Activated CD4-positive, alpha-beta T cell treated with anti-CD3 and anti-CD28 coated beads, Interleukin-2, Interleukin-4, amounts not matched to agents 100 ng/mL and 50 ng/mL, durations not matched to agents 16 hours and 8 hours (primary cell): Measurements from ENCODE around the gene SLC43A1.
"Not testable (repeated sequence)": the region's sequence is repeated elsewhere in the genome, so short reads cannot be mapped to it uniquely, and the experiment has no call there.

ENCODE experiments used
- DNase-seq: peaks from one replicate; pipeline ENCODE4 v3.0.0-alpha.2; 2020; ENCODE audit warnings: low spot score

Gene SLC43A1

GRCh38 chr11:57460758-57461749 lies 54.4 kb downstream of the SLC43A1 start:
- no peak for DNase-seq

GRCh38 chr11:57460022-57460757 lies 55.3 kb downstream of the SLC43A1 start, which contains the start of gene RTN4RL2:
RTN4RL2 (plus strand) TSS chr11:57460528; CDS start chr11:57460866, 338 bp downstream.
- peak; percentile 66 for DNase-seq

- DNase-seq = no peak
Observed at GRCh38 chr11:57459164-57460021, 56.1 kb downstream of the SLC43A1 start.

- DNase-seq = no peak
Observed at GRCh38 chr11:57458410-57459163, 56.9 kb downstream of the SLC43A1 start.

GRCh38 chr11:57458060-57458409 lies 57.5 kb downstream of the SLC43A1 start:
- no peak for DNase-seq

- DNase-seq = no peak
Observed at GRCh38 chr11:57457643-57458023, 57.9 kb downstream of the SLC43A1 start.

GRCh38 chr11:57456960-57457642 lies 58.4 kb downstream of the SLC43A1 start:
- DNase-seq = peak; percentile 80

- no peak for DNase-seq
Observed at GRCh38 chr11:57453543-57454177, 61.8 kb downstream of the SLC43A1 start.

- DNase-seq = no peak
Observed at GRCh38 chr11:57446055-57446454, 69.4 kb downstream of the SLC43A1 start.

- not testable (repeated sequence) for DNase-seq
Observed at GRCh38 chr11:57445122-57445394, 70.4 kb downstream of the SLC43A1 start.

GRCh38 chr11:57444362-57445121 lies 71.0 kb downstream of the SLC43A1 start:
- DNase-seq = no peak

GRCh38 chr11:57440744-57441414 lies 74.6 kb downstream of the SLC43A1 start:
- no peak for DNase-seq

- no peak for DNase-seq
Observed at GRCh38 chr11:57439786-57440185, 75.7 kb downstream of the SLC43A1 start.

GRCh38 chr11:57438345-57439285 lies 76.9 kb downstream of the SLC43A1 start:
- DNase-seq = no peak

- no peak for DNase-seq
Observed at GRCh38 chr11:57436031-57436430, 79.5 kb downstream of the SLC43A1 start.

GRCh38 chr11:57434640-57435546 lies 80.6 kb downstream of the SLC43A1 start:
- DNase-seq = no peak
